ENCODE measurements around the gene PABPC1L2B. TPM values are rescaled to one million over a fixed set of nuclear protein-coding genes. Genes with fewer than 3 reads are reported as not detected.
"Not testable (repeated sequence)": the region's sequence is repeated elsewhere in the genome, so short reads cannot be mapped to it uniquely, and the experiment has no call there.

PABPC1L2B gene
- total and polyA plus RNA-seq, 7 experiments from 2014 or later = not detected

DNA sequence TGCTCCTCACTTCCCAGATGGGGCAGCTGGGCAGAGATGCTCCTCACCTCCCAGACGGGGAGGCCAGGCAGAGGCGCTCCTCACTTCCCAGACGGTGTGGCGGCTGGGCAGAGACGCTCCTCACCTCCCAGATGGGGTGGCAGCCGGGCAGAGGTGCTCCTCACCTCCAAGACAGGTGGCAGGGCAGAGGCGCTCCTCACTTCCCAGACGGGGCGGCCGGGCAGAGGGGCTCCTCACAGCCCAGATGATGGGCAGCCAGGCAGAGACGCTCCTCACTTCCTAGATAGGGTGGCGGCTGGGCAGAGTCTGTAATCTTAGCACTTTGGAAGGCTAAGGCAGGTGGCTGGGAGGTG lies 19.3 kb downstream of the PABPC1L2B start:
- intact Hi-C loops (cut with micrococcal nuclease); ATAC-seq; H3K36me3 Mint-ChIP-seq; H3K4me3 ChIP-seq (ENCODE audit: low read length); H3K36me3 ChIP-seq (ENCODE audit: control insufficient read depth in 2 of 3, insufficient read depth in 3 of 3, low read length in 3 of 3); H3K27me3 ChIP-seq (ENCODE audit: control insufficient read depth in 2 of 2, insufficient read depth in 2 of 2, low read length in 2 of 2); CTCF ChIA-PET; H3K27ac ChIP-seq (ENCODE audit: low read depth, low read length); H3K27ac Mint-ChIP-seq; H3K4me1 ChIP-seq (ENCODE audit: control insufficient read depth in 2 of 2, insufficient read depth in 2 of 2, low read length in 2 of 2); POLR2A ChIA-PET; DNase-seq; H3K4me1 Mint-ChIP-seq; H3K4me3 Mint-ChIP-seq; H3K9me3 ChIP-seq (ENCODE audit: control insufficient read depth in 2 of 3, low read length in 3 of 3): not testable (repeated sequence)
- Mint-ChIP-seq H3K27me3 (peaks cover 0 to 12% (median 6%) of the 10 kb centered on the region in 5 donors), H3K9me3 (peaks cover 0 to 52% (median 15%) of the 10 kb centered on the region in 11 donors)

DNA sequence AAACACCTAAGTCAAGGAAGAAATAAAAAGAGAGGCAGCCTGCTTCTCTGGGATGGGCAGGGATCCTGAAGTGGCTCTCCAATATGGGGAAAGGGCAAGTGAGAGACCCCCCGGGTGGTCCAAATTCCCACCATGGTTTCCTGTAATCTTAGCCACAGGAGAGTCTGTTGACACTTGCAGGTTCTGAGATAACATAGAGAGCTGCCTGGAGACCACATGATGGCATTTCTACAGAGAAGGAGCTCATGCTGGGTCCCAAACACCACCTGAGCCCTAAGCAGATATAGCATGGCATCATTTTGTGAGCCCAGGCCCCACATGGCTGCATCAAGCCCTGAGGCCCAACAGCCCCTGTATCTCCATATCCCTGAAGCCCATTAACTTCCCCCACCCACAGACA lies 26.1 kb downstream of the PABPC1L2B start:
- intact Hi-C loops (cut with micrococcal nuclease) = no loop called here
- Histone ChIP-seq H3K36me3 (ENCODE audit: control insufficient read depth in 2 of 3, insufficient read depth in 3 of 3, low read length in 3 of 3) (no peaks in the 10 kb centered on the region), H3K4me3 (ENCODE audit: low read length) (no peak overlapping the region), H3K4me1 (ENCODE audit: control insufficient read depth in 2 of 2, insufficient read depth in 2 of 2, low read length in 2 of 2) (no peaks in the 10 kb centered on the region), H3K27me3 (ENCODE audit: control insufficient read depth in 2 of 2, insufficient read depth in 2 of 2, low read length in 2 of 2) (no peaks in the 10 kb centered on the region), H3K27ac (ENCODE audit: low read depth, low read length) (no peak overlapping the region), H3K9me3 (ENCODE audit: control insufficient read depth in 2 of 3, low read length in 3 of 3) (no peaks in the 10 kb centered on the region)
- no peak for ATAC-seq
- Mint-ChIP-seq H3K36me3 (peaks cover 0 to 3% (median 0%) of the 10 kb centered on the region in 5 donors), H3K27ac (no peak overlapping the region), H3K9me3 (peaks cover 0 to 26% (median 9%) of the 10 kb centered on the region in 11 donors), H3K4me3 (no peak overlapping the region), H3K27me3 (peaks cover 0 to 18% (median 10%) of the 10 kb centered on the region in 5 donors), H3K4me1 (no peaks in the 10 kb centered on the region)
- DNase-seq = no peak
- CTCF ChIA-PET = interaction anchor here (0.6 kb wide), 1 partner anchor 520 kb away, joined by 3 read pairs; no protein-coding TSS in a partner anchor
- POLR2A ChIA-PET = no interaction called here

Other genes starting within 250 kb of the PABPC1L2B start
- gene DMRTC1B, start 226.0 kb upstream of the PABPC1L2B start, total RNA-seq = 1 to 10 TPM in 4 of 5 experiments, not detected in 1; 1.6 to 2.7 (median 2.2) TPM
- 1 to 10 TPM; 2.7 to 3.1 TPM for gene DMRTC1B, start 226.0 kb upstream of the PABPC1L2B start, polyA plus RNA-seq
- not detected for gene FAM236B, start 220.3 kb upstream of the PABPC1L2B start, total RNA-seq
- gene FAM236B, start 220.3 kb upstream of the PABPC1L2B start, polyA plus RNA-seq = not detected
- gene FAM236D, start 194.7 kb upstream of the PABPC1L2B start, total RNA-seq = not detected
- not detected for gene FAM236D, start 194.7 kb upstream of the PABPC1L2B start, polyA plus RNA-seq
- gene FAM236C, start 90.3 kb upstream of the PABPC1L2B start, total RNA-seq = not detected
- not detected for gene FAM236C, start 90.3 kb upstream of the PABPC1L2B start, polyA plus RNA-seq
- gene FAM236A, start 64.7 kb upstream of the PABPC1L2B start, total RNA-seq = not detected
- gene FAM236A, start 64.7 kb upstream of the PABPC1L2B start, polyA plus RNA-seq = not detected
- gene DMRTC1, start 59.1 kb upstream of the PABPC1L2B start, total RNA-seq = 1 to 10 TPM in 1 of 5 experiments, under 1 TPM in 2, not detected in 2; 0.27 to 1.4 (median 0.96) TPM
- under 1 TPM in 1 of 2 donors, not detected in 1; 0.21 TPM for gene DMRTC1, start 59.1 kb upstream of the PABPC1L2B start, polyA plus RNA-seq
- not detected for gene PABPC1L2A, start 76.6 kb downstream of the PABPC1L2B start, total RNA-seq
- not detected for gene PABPC1L2A, start 76.6 kb downstream of the PABPC1L2B start, polyA plus RNA-seq
- gene NAP1L2, start 211.9 kb downstream of the PABPC1L2B start, total RNA-seq = 10 to 100 TPM in 2 of 5 experiments, 1 to 10 TPM in 3; 2.5 to 17.4 (median 2.8) TPM
- gene NAP1L2, start 211.9 kb downstream of the PABPC1L2B start, polyA plus RNA-seq = 1 to 10 TPM; 1.8 to 2.9 TPM

All from naive thymus-derived CD4-positive, alpha-beta T cell (primary cell).